Occipital lobe (tissue), 2 donors: Measurements from ENCODE around the gene PDCD6IP. TPM values are rescaled to one million over a fixed set of nuclear protein-coding genes. Genes with fewer than 3 reads are reported as not detected.
"Not testable (repeated sequence)": the region's sequence is repeated elsewhere in the genome, so short reads cannot be mapped to it uniquely, and the experiment has no call there.

Experiments used
- DNase-seq: peaks from one replicate; lab custom pipeline; 2025; lab: John Stamatoyannopoulos, UW
- total RNA-seq: library from RNA; depleted of rRNA; stranded (reverse); fragments of >200 nt; gene quantifications from one replicate; pipeline ENCODE4 v1.2.3, GENCODE V29; 2014

The PDCD6IP gene
- total RNA-seq, 1 donor from 2014 or later, result 116 TPM

DNA sequence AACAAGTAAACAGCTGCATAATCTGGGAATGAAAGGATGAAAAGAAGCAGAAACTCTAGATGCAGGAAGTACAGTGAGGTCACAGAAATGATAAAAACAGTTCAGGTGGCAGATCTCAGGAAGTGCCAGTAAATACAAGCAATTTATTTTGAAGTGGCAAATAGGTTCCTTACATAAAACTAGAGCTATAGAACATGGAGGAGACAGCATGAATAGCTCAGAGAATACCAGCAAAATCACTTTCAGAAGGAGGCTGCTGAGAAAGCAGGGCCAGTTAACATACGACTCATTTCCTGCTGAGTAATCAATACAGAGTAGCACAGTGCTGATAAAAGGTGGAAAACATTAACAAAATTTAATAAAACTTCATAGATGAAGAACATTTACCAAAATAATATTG, 57.0 kb downstream of the PDCD6IP start:
- DNase-seq, result not testable (repeated sequence)

DNA sequence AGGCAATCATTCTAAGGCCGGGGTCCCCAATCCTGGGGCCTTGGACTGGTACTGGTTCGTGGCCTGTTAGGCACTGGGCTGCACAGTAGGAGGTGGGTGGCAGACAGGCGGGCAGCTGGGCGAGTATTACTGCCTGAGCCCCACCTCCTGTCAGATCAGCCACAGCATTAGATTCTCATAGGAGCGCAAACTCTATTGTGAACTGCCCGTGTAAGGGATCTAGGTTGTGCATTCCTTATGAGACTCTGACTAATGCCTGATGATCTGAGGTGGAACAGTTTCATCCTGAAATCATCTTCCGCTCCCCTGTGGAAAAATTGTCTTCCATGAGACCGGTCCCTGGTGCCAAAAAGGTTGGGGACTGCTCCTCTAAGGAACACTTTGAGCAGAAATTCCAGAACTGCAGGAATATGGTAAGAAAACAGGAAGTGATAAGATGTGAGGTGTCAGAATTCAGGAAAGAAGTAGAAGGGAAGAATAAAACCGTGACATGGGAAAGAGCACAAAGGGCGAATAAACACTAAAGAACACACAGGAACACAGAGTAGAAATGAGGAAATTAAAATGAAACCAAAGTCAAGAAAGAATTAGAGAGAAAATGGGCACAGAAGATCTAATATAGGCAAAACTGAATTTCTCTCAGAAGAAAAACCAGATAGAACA, 57.6 kb downstream of the PDCD6IP start:
- no peak for DNase-seq

DNA sequence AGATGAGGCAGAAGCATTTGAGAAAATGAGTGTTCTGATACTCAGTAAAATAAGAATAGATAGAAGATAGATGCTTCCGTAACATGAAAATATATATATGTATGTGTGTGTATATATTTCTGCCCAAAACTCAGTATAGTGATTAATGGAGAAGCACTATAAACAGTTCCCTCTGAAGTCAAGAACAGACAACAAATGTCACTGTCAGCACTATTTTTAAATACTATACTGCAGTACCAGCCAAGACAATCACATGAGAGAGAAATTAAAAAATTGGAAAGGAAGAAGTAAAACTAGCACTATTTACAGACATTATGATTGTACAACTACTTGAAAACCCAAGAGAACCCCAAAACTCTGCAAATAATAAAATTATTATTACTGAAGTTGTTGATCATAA, 59.3 kb downstream of the PDCD6IP start:
- DNase-seq, result not testable (repeated sequence)

DNA sequence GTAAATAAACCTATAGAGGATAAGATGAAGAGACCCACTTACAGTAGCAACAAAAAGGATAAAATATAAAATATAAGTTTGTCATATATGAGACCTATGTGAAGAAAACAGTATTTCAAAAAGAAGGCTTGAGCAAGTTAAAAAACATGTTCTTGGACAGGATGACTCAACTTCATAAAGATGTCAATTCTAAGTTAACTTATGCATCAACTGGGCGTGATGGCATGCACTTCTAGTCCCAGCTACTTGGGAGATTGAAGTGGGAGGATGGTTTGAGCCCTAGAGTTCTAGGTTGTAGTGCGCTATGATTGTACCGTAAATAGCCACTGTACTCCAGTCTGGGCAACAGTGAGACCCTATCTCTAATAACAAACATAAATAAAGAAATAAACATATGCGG, 59.7 kb downstream of the PDCD6IP start:
- no peak for DNase-seq

DNA sequence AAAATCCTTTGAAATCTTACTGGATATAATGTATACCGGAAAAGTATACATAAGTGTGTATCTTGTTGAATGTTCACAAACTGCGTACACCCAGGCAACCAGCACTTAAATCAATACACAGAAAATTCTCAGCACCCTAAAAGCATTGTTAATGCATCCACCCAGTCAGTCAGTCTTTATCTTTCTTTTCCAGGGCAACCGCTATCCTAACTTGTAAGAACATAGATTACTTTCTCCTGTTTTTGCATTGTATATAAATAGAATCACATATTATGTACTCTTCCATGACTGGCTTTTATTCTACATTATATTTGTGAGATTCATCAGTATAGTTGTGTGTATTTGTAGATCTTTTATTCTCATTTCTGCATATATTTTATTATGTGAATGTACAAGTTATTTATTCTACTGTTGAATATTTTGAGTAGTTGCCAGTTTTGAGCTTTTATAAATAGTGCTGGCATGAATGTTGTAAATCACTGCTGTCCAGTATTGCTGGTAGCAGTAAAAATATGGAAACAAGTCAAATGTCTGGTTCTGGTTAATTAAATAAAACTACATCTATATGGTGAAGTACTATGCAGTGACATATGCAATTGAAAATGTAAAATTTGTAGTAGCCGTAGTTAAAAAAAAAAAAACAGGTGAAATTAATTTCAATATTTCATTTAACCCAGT, 62.1 kb downstream of the PDCD6IP start:
- no peak for DNase-seq

DNA sequence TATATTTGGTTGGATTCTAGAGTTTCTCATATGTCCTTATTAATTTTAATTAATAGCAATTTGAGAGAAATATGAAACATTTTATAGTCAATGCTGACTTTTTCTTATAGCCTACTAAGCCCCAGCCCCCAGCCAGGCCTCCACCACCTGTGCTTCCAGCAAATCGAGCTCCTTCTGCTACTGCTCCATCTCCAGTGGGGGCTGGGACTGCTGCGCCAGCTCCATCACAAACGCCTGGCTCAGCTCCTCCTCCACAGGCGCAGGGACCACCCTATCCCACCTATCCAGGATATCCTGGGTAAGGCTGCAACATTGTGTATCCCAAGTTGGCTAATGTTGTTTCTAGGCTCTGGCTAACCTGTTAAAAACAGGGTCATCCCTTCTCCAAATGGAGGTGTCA, 66.7 kb downstream of the PDCD6IP start:
- DNase-seq, result no peak

DNA sequence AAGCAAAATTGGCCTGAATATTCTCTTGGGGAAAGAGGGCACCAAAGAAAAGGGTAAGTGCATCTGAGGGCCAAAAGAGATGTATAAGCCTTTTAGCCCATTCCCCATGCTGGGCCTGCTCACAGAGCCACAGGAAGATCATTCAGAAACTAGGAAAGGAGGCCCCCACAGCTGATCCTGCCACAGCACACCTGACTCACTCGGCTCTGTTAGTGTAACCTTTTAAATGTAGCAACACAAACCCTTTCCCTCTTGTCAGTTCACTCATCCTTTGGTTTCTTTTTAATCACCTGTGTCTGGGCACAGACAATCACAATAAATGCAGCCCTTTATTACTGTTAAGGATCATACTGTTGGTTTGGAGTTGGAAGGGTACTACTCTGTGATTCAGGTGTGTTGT, 69.9 kb downstream of the PDCD6IP start:
- DNase-seq, result no peak

DNA sequence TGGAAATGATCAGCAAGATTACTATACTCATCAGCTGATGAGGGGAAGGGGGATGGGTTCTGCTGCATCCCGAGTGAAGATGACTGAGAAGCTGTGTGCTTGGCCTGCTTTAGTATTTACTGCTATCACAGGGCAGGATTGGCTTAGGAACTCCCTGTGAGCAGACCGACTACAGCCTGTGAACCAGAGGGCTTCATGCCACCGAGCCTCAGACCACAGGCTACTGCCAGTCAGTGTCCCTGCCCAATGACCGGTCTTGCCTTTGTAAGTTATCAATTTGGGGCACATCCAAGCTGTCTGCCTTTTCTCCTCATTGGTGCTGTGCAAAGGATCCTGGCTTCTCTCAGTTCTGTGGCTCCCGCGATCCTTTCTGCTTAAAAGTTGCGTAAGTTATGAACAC, 71.5 kb downstream of the PDCD6IP start:
- DNase-seq, result no peak

DNA sequence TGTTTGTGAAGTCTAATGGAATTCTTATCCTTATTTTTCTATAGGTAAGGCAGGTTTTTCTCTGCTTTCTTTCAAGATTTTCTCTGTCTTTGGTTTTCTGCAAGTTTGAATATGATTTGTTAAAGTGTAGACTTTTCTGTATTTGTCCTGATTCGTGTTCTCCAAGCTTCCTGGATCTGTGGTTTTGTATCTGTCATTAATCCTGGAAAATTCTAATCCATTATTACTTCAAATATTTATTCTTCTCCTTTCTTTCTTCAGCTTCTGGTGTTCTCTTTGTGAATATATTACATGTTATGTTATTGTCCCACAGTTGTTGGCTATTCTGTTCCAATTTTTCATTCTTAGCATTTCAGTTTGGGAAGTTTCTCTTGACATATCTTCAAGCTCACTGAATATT, 76.4 kb downstream of the PDCD6IP start:
- DNase-seq, result no peak

DNA sequence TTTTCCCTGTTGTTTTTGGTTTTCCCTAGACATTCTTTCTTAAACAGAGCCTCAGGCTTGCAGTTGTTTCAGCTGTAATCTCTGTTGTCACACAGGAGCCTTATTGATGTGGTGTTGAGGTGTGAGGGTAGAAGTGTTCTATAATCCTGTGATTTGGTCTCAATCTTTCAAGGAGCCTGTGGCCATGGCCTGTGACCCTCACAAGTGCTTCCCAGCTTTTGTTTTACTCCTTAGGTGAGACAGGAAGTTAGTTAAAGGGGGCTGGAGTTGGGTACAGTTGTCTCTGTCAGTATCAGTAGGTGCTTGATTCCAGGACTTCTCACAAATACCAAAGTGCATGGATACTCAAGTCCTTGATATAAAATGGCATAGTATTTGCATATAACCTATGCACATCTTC, 77.2 kb downstream of the PDCD6IP start:
- DNase-seq, result no peak

DNA sequence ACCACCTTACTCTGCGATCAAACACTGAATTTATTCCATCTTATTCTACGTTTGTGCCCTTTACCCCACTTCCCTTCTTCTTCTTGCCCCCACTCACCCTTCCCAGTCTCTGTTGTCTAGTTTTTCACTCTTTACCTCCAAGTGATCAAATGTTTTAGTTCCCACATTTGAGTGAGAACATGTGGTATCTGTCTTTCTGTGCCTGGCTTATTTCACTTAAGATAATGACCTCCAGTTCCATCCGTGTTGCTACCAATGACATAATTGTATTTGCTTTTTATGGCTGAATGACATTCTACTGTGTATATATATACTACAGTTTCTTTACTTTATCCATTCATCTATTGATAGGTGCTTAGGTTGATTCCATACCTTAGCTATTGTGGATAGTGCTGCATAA, 78.8 kb downstream of the PDCD6IP start:
- DNase-seq, result no peak

DNA sequence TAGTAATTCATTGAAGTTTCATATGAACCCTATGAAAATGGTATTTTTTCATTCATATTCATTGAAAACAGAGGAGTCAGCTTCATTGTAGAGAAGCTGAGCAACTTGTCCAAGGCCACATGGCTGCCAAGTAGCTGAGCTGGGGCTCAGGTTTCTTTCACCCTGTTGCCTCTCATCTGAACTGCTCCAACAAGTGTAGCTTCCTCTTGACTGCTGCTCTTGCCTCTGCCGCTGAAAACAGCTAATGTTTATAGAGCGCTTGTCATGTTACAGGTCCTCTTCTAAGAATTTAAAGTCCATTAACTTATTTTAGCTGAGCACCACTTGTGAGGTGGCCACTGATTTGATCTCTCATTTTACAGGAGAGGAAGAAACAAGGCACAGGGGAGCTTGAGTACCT, 81.1 kb downstream of the PDCD6IP start:
- DNase-seq, result no peak

DNA sequence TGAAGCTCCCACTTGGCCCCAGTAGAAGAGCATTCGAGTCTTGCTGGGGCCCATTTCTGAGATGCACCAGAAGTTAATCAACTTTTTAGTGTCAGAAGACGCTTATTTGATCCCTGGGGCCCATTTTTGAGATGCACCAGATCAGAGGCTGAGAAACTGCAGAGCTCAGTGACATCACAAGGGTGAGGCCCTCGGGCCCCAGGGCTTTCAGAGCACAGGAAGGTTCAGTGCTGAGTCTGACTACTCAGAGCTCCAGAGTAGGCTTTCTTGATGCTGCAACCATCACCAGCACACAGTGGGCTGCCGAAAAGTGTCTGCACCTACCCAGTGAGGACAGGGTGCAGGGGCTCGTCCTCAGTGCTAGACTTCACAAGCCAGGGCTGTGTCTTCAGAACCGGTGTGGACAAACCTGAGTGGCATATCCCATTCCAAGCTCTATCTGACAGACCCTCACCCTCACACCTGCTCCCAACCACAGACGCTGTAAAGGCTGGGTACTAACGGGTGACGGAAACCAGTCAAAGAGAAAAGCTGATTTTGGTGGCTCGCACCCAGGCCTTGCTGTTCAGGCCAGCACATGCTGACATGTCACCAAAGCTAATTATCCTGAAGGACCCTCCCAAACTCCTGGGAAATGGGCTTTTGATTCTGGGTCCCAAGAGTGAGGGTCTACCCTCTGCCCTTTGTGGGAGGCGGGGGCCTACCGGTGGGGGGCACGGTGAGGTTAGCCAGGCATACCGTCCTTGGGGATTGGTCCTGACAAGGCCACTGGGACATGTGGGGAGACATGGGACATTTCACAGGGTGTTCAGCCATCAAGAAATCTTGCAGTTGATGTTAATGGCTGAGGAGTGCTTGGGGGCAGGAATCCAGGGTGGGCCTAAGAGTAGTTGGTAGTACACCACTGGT, 83.0 kb downstream of the PDCD6IP start:
- DNase-seq, result no peak

DNA sequence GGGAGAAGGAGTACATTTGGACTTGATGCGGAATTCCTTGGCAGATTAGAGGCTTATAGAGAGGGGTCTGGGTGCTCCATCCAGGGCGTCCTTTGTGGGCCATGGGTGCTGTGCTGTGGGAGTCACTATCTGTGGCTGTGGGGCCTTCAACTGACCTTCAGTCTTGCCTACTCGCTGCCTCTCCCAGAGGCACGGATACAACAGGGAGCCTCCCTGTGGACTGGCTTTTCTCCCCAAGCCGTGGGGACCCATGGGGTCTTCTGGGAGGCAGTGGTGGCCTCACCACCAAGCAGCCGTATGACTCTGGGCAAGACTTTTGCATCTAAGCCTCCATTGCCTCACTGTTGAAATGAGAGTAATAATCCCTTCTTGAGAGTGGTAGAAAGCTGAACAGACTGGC, 83.9 kb downstream of the PDCD6IP start:
- DNase-seq, result no peak

DNA sequence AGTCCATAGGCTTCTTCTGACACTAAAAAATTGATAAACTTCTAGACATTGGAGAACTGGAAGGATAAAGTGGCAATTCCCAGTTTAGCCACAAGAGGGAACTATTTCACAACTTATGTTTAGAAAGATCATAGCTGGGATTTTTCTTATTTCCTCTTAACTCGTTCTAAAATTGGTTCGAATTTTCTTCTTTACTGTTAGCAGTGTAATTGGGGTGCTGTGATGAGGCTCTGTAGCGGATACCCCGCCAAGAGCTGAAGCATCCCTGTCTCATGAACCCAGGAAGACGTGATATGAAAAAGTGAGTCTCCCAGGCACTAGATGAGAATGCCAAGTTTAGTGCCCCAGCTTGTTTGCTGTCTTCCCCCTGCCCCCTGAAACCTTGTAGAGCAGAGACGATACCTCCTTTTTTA, 85.1 kb downstream of the PDCD6IP start:
- DNase-seq, result no peak

DNA sequence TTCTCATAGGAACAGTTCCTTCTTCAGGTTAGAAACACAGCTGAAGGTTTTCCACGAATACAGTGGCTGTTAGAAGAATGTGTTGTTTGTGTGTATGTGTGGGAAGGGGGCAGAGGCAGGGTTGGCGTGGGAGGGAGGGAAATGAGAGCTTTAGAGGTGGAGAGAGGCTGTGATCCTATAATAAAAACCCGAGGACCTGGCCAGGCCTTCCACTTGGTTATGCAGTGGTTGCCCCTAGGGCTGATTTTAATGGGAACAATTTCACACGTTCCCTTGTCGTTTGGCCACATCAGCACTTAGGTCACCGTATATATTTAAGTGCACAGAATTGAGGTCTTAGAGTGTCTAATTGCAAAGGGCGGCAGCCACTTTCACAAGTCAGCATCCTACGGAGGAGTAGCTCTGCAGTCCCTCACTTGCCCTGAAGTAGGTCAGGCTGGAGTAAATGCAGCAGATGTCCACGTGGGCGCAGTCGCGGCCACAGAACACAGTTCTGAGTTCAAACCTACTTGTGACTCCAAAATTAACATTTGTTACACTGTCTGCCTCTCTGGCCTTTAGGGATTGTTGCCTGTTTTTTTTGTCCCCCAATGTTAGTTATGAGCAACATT, 85.6 kb downstream of the PDCD6IP start:
- peak; percentile 46 for DNase-seq

DNA sequence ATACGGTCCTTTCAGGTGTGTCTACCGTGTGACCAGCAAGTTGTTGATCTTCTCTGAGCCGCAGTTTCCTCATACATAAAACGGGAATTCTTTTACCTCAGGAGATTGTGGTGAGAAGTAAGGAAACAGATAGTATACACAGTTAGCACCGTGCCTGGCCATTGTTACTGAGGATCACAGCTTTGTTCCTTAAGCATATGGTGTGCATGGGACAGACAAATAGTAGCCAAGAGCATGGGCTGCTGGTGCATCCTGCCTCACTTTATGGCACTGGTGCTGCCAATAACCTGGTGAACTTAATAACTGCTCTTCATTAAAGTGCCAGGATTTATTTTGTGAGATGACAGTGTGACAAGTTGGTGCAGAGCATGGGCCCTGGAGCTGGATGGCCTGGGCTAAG, 86.3 kb downstream of the PDCD6IP start:
- DNase-seq, result no peak

DNA sequence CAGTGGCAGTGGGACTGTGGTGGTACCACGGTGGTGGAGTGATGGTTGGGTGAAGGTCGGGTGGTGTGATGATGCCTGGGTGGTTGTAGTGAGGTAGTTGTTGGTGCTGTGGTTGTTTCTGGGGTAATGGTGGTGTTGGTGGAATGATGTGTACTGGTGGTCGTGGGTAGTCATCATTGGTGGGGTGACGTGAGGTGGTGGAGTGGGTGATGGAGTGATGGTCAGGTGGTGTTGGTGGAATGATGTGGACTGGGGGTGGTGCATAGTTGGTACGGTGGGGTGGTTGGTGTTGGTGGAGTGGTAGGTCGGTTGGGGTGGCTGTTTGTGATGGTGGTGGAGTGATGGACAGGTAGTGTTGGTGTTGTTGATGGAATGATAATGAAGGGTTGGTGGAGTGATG, 87.1 kb downstream of the PDCD6IP start:
- no peak for DNase-seq

DNA sequence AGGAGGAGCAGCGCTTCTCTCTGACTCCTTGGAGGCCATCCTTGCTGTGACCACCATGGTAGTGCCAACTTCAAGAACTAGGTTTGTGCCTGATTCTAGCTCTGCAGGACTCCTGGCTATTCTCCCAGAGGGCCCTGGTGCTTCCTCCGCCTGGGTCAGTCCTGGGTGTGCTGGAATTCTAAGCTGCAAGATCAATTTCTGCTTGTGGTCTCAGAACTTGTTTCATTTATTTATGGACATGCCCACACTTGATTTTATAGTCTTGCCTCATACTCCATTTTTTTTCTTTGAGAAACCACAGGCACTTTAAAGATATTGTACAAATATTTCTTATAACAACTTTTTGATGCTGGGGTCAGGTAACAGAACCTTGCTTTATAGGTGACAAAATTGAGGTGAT, 87.6 kb downstream of the PDCD6IP start:
- no peak for DNase-seq

DNA sequence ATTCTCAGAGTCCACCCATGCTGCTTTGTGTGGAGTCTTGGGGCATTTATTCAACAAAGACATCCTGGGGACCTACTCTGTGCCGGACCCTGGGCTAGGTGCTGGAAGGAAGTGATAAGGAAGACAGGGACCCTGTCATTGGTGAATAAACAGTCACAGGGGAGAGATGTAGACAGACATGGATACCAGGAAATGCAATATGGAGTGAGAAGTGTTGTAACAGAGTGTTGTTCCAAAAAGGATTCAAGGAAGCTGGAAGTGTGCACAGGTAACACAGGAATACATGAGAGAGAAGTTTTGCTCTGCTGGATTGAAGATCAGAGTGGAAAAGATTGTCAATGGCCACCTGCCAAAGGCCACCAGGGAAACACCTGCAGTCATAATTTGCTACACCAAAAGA, 89.0 kb downstream of the PDCD6IP start:
- DNase-seq, result no peak

DNA sequence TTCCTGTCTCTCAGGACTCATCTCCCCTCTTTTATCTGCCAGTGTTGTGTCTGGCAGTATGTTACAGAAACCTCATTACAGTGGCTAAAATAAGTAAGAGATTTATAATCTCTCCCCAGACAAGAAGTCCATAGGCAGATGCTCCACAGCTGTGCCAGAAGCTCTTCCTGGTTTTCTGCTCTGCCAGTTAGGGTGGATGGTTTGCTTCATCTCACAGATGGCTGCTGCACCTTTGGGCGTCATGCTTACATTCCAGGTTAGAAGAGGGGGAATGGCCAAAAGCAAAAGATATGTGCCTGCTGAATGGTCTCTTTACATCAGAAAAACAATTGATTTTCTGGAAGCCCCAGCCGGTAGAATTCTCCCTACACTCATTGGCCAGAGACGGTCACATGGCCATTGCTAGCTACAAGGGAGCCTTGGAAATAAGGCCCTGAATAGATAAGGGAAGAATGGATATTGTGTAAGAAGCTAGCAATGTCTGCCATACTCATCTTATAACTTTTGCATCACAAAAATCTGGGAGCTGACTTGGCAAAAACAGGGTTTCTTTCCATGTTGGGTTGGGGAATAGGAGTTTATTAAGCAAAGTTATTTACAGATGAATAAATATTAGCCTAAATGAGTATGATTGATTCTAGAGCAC, 91.1 kb downstream of the PDCD6IP start:
- DNase-seq, result no peak

DNA sequence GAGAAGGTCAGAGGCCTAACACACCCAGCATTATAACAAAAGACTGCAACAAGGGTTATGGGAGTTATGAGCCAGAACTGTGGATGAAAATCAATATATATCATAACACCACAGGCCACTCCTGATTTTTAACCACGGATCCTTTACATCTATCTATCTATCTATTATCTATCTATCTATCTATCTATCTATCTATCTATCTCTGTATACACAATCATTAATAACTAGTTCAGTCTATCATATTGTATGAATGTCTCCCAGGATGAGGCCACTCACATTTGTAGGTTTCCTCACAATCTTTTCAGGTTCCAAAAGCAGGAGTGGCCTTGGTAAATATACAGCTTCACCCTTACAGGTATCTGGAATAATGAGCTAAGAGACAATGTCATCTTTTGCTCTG, 94.2 kb downstream of the PDCD6IP start:
- no peak for DNase-seq
